Astrocyte (in vitro differentiated cells and primary cell): ENCODE measurements around the gene SP9. TPM values are rescaled to one million over a fixed set of nuclear protein-coding genes. Genes with fewer than 3 reads are reported as not detected.
A peak's percentile ranks its signal among the peaks of the same experiment; 100 is the strongest.

Experiments
- DNase-seq: peaks from one replicate; pipeline ENCODE4 v3.0.0-alpha.2; 2010; ENCODE audit warnings: low read depth
- FAIRE-seq: peaks from 2 replicates; lab custom pipeline; 2011; peaks lifted over from hg19 to GRCh38; lab: Jason Lieb, UNC
- H2AFZ ChIP-seq: 2 replicates; pipeline ENCODE4 v1.6.0; 2012; ENCODE audit warnings: low read depth, low read length, inconsistent platforms
- H3K27ac ChIP-seq: 2 replicates; pipeline ENCODE4 v1.5.1; 2011; ENCODE audit warnings: low read depth, low read length, inconsistent platforms
- H3K27me3 ChIP-seq: 2 replicates; pipeline ENCODE4 v1.6.0; 2011; ENCODE audit warnings: low read length, inconsistent platforms; ENCODE audit not compliant: insufficient read depth
- H3K36me3 ChIP-seq: 2 replicates; pipeline ENCODE4 v1.5.1; 2011; ENCODE audit warnings: low read length, inconsistent platforms; ENCODE audit not compliant: insufficient read depth
- H3K4me1 ChIP-seq: 2 replicates; pipeline ENCODE4 v1.5.1; 2011; ENCODE audit warnings: low read length, inconsistent platforms; ENCODE audit not compliant: insufficient read depth
- H3K4me2 ChIP-seq: 2 replicates; pipeline ENCODE4 v1.6.0; 2012; ENCODE audit warnings: low read length, inconsistent platforms
- H3K4me3 ChIP-seq: 2 replicates; pipeline ENCODE4 v1.5.1; 2011; ENCODE audit warnings: low read depth, mild to moderate bottlenecking, low read length, inconsistent platforms; ENCODE audit not compliant: insufficient read depth
- H3K79me2 ChIP-seq: 2 replicates; pipeline ENCODE4 v1.6.0; 2012; ENCODE audit warnings: mild to moderate bottlenecking, low read length, inconsistent platforms; ENCODE audit not compliant: insufficient read depth
- H3K9ac ChIP-seq: 2 replicates; pipeline ENCODE4 v1.6.0; 2012; ENCODE audit warnings: mild to moderate bottlenecking, low read length, inconsistent platforms
- H3K9me3 ChIP-seq: 2 replicates; pipeline ENCODE4 v1.5.1; 2012; ENCODE audit warnings: low read depth, mild to moderate bottlenecking, low read length, inconsistent platforms; ENCODE audit not compliant: insufficient read depth
- H4K20me1 ChIP-seq: 2 replicates; pipeline ENCODE4 v1.6.0; 2012; ENCODE audit warnings: low read length, inconsistent platforms; ENCODE audit not compliant: insufficient read depth
- H3K27ac Mint-ChIP-seq: one replicate; pipeline ENCODE4 v1.8.0; 2021; ENCODE audit warnings: mild to moderate bottlenecking, mixed read lengths; ENCODE audit not compliant: unreplicated experiment
- H3K27me3 Mint-ChIP-seq: one replicate; pipeline ENCODE4 v1.8.0; 2021; ENCODE audit warnings: low read depth, mixed read lengths; ENCODE audit not compliant: unreplicated experiment
- H3K36me3 Mint-ChIP-seq: one replicate; pipeline ENCODE4 v1.8.0; 2021; ENCODE audit warnings: low read depth, mixed read lengths; ENCODE audit not compliant: unreplicated experiment
- H3K4me1 Mint-ChIP-seq: one replicate; pipeline ENCODE4 v1.8.0; 2021; ENCODE audit warnings: low read depth, mixed read lengths; ENCODE audit not compliant: unreplicated experiment
- H3K4me3 Mint-ChIP-seq: one replicate; pipeline ENCODE4 v1.8.0; 2021; ENCODE audit warnings: mild to moderate bottlenecking, moderate library complexity, mixed read lengths; ENCODE audit not compliant: unreplicated experiment
- H3K9me3 Mint-ChIP-seq: one replicate; pipeline ENCODE4 v1.8.0; 2021; ENCODE audit warnings: mild to moderate bottlenecking, mixed read lengths; ENCODE audit not compliant: unreplicated experiment
- CTCF ChIP-seq: IDR thresholded peaks from 2 replicates; pipeline ENCODE4 v1.5.1; 2011; ENCODE audit warnings: low read depth, mild to moderate bottlenecking, inconsistent platforms, low read length, moderate library complexity; ENCODE audit not compliant: insufficient read depth
- EZH2 ChIP-seq: IDR thresholded peaks from 2 replicates; pipeline ENCODE4 v1.6.1; 2012; ENCODE audit warnings: mild to moderate bottlenecking, low read length, inconsistent platforms; ENCODE audit not compliant: insufficient read depth
- total RNA-seq: library from RNA; stranded (reverse); gene quantifications from 2 replicates; pipeline ENCODE4 v1.2.1, GENCODE V29; 2021

Gene SP9
- total RNA-seq, 1 donor from 2014 or later, result not detected

- Histone ChIP-seq H3K4me2 (no peak overlapping the region), H4K20me1 (no peaks in the 10 kb centered on the region), H3K27ac (no peak overlapping the region), H3K36me3 (no peaks in the 10 kb centered on the region), H3K9ac (no peak overlapping the region), H3K27me3 (peaks cover 34% of the 10 kb centered on the region), H3K79me2 (no peaks in the 10 kb centered on the region), H3K9me3 (peaks cover 5% of the 10 kb centered on the region), H2AFZ (no peak overlapping the region), H3K4me3 (no peak overlapping the region), H3K4me1 (peaks cover 9% of the 10 kb centered on the region)
- H3K27me3 Mint-ChIP-seq, result peaks cover 44% of the 10 kb centered on the region
- no peaks in the 10 kb centered on the region for H3K36me3 Mint-ChIP-seq
- H3K27ac Mint-ChIP-seq, result no peak overlapping the region
- no peak for TF ChIP-seq CTCF
- TF ChIP-seq EZH2, result no peak
- DNase-seq (no peak), FAIRE-seq (no peak)
- no peak overlapping the region for H3K4me3 Mint-ChIP-seq
- H3K4me1 Mint-ChIP-seq, result peaks cover under 1% of the 10 kb centered on the region
- H3K9me3 Mint-ChIP-seq, result peaks cover 12% of the 10 kb centered on the region
Measured at GRCh38 chr2:174322746-174323145, 12.0 kb upstream of the SP9 start.

- H3K27me3 Mint-ChIP-seq, result peaks cover 55% of the 10 kb centered on the region
- no peak overlapping the region for H3K27ac ChIP-seq
- H4K20me1 ChIP-seq, result no peaks in the 10 kb centered on the region
- TF ChIP-seq EZH2 (no peak), CTCF (no peak)
- no peak for FAIRE-seq
- H3K4me3 ChIP-seq, result no peak overlapping the region
- H3K36me3 ChIP-seq, result no peaks in the 10 kb centered on the region
- no peak overlapping the region for H2AFZ ChIP-seq
- H3K9ac ChIP-seq, result no peak overlapping the region
- peaks cover 14% of the 10 kb centered on the region for H3K9me3 Mint-ChIP-seq
- H3K9me3 ChIP-seq, result peaks cover 6% of the 10 kb centered on the region
- H3K27me3 ChIP-seq, result peaks cover 48% of the 10 kb centered on the region
- H3K4me1 Mint-ChIP-seq, result peaks cover 2% of the 10 kb centered on the region
- no peak for DNase-seq
- no peak overlapping the region for H3K4me2 ChIP-seq
- H3K27ac Mint-ChIP-seq, result no peak overlapping the region
- H3K4me1 ChIP-seq, result peaks cover 9% of the 10 kb centered on the region
- no peaks in the 10 kb centered on the region for H3K36me3 Mint-ChIP-seq
- no peak overlapping the region for H3K4me3 Mint-ChIP-seq
- no peaks in the 10 kb centered on the region for H3K79me2 ChIP-seq
Measured at GRCh38 chr2:174324530-174324929, 10.2 kb upstream of the SP9 start.

GRCh38 chr2:174325373-174326160 lies 9.2 kb upstream of the SP9 start:
- Histone ChIP-seq H4K20me1 (no peaks in the 10 kb centered on the region), H3K36me3 (no peaks in the 10 kb centered on the region), H3K79me2 (no peaks in the 10 kb centered on the region), H3K9me3 (peaks cover 6% of the 10 kb centered on the region), H3K9ac (no peak overlapping the region), H3K27ac (no peak overlapping the region), H2AFZ (peak overlapping the region; percentile 64), H3K4me3 (peak overlapping the region; percentile 51), H3K27me3 (peaks cover 55% of the 10 kb centered on the region), H3K4me2 (peak overlapping the region; percentile 84), H3K4me1 (peaks cover 9% of the 10 kb centered on the region)
- peak overlapping the region; percentile 74 for H3K4me3 Mint-ChIP-seq
- no peaks in the 10 kb centered on the region for H3K36me3 Mint-ChIP-seq
- TF ChIP-seq EZH2, result no peak
- TF ChIP-seq CTCF, result no peak
- H3K27me3 Mint-ChIP-seq, result peaks cover 61% of the 10 kb centered on the region
- DNase-seq (no peak), FAIRE-seq (no peak)
- H3K9me3 Mint-ChIP-seq, result peaks cover 14% of the 10 kb centered on the region
- H3K4me1 Mint-ChIP-seq, result peaks cover 2% of the 10 kb centered on the region
- no peak overlapping the region for H3K27ac Mint-ChIP-seq
